ENCODE measurements around the gene MED29. TPM values are rescaled to one million over a fixed set of nuclear protein-coding genes. Genes with fewer than 3 reads are reported as not detected.

MED29 gene
- total and polyA plus RNA-seq, 2 donors (not counting 1 experiment from before 2014, with no cell fraction given): 33.0 to 47.5 TPM

GRCh38 chr19:39403331-39404312, 12.4 kb downstream of the MED29 start:
- CTCF ChIA-PET: interaction anchor here (1.2 to 2.0 kb wide), 3 partner anchors 8 to 13 kb away, joined by 3 to 5 read pairs (median 5); partner anchors contain the start of genes MED29, PAF1 and PLEKHG2
- Mint-ChIP-seq H3K27ac (peak overlapping the region; percentile 96), H3K4me1 (peaks cover 71% of the 10 kb centered on the region), H3K27me3 (no peaks in the 10 kb centered on the region), H3K4me3 (peak overlapping the region; percentile 94), H3K9me3 (ENCODE audit: insufficient read depth) (no peaks in the 10 kb centered on the region)
- peaks cover 20% of the 10 kb centered on the region for H4K20me1 ChIP-seq (ENCODE audit: control insufficient read depth, insufficient read depth, low read length, poor library complexity, severe bottlenecking)
- H3K79me2 ChIP-seq (ENCODE audit: control insufficient read depth, insufficient read depth, low read length): peaks cover 67% of the 10 kb centered on the region
- TF ChIP-seq EZH2 (IDR thresholded peaks at IDR 0.05; ENCODE audit: borderline replicate concordance, insufficient read depth, low read depth, low read length, poor library complexity, severe bottlenecking): no peak
- TF ChIP-seq, protein P1, sequence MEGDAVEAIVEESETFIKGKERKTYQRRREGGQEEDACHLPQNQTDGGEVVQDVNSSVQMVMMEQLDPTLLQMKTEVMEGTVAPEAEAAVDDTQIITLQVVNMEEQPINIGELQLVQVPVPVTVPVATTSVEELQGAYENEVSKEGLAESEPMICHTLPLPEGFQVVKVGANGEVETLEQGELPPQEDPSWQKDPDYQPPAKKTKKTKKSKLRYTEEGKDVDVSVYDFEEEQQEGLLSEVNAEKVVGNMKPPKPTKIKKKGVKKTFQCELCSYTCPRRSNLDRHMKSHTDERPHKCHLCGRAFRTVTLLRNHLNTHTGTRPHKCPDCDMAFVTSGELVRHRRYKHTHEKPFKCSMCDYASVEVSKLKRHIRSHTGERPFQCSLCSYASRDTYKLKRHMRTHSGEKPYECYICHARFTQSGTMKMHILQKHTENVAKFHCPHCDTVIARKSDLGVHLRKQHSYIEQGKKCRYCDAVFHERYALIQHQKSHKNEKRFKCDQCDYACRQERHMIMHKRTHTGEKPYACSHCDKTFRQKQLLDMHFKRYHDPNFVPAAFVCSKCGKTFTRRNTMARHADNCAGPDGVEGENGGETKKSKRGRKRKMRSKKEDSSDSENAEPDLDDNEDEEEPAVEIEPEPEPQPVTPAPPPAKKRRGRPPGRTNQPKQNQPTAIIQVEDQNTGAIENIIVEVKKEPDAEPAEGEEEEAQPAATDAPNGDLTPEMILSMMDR (IDR thresholded peaks at IDR 0.05): no peak
- H3K4me2 ChIP-seq (replicated peaks; ENCODE audit: low read depth, low read length, poor library complexity, severe bottlenecking): peak overlapping the region; percentile 100
- DNase-seq: peak; percentile 98
- POLR2A ChIA-PET: interaction anchor here (0.5 to 8.8 kb wide), 17 partner anchors 8 to 1193 kb away, joined by 3 to 74 read pairs (median 4); partner anchors contain the start of genes EIF3K, MED29, PAF1 and PLEKHG2
- H3K4me1 ChIP-seq (ENCODE audit: control insufficient read depth in 2 of 2, insufficient read depth in 2 of 2, low read length in 2 of 2): peaks cover 59 to 78% of the 10 kb centered on the region in 2 donors
- no peak overlapping the region for H2AFZ ChIP-seq (ENCODE audit: insufficient read depth, low read depth, low read length, poor library complexity, severe bottlenecking)
- H3K9me3 ChIP-seq (ENCODE audit: control extremely low read depth in 1 of 3, control insufficient read depth in 2 of 3, insufficient read depth in 1 of 3, low read length in 2 of 3): peaks cover 0 to 11% (median 0%) of the 10 kb centered on the region in 3 donors
- H3K27me3 ChIP-seq (replicated peaks in 1 of 4; ENCODE audit: control extremely low read depth in 1 of 4, control insufficient read depth in 3 of 4, insufficient read depth in 4 of 4, low read length in 3 of 4): no peaks in the 10 kb centered on the region
- H3K36me3 ChIP-seq (replicated peaks in 1 of 2; ENCODE audit: control extremely low read depth in 1 of 2, control insufficient read depth in 1 of 2, extremely low read depth in 1 of 2, insufficient read depth in 2 of 2, low read length in 1 of 2): peaks cover 0 to 16% of the 10 kb centered on the region in 2 experiments
- WGBS (ENCODE audit: insufficient coverage): under 1% methylated on average over 38 of the region's 43 CpGs
- intact Hi-C loops (cut with micrococcal nuclease): loop anchor here (10.0 kb wide), 1 partner anchor 539 kb away; no protein-coding TSS in a partner anchor
- peak; percentile 34 for ATAC-seq (ENCODE audit: low read depth)
- peak overlapping the region; percentile 98 for H3K9ac ChIP-seq (ENCODE audit: low read length)
- peak overlapping the region; percentile 63 to 91 (median 76) for H3K4me3 ChIP-seq (ENCODE audit: control extremely low read depth in 1 of 5, extremely low read depth in 1 of 5, insufficient read depth in 1 of 5, low read depth in 2 of 5, low read length in 4 of 5)
- peak overlapping the region; percentile 100 for H3K27ac ChIP-seq (ENCODE audit: low read length in 2 of 2)

Measured in B cell (primary cell).